ENCODE data around the gene SORL1-AS1.

Gene SORL1-AS1

DNA sequence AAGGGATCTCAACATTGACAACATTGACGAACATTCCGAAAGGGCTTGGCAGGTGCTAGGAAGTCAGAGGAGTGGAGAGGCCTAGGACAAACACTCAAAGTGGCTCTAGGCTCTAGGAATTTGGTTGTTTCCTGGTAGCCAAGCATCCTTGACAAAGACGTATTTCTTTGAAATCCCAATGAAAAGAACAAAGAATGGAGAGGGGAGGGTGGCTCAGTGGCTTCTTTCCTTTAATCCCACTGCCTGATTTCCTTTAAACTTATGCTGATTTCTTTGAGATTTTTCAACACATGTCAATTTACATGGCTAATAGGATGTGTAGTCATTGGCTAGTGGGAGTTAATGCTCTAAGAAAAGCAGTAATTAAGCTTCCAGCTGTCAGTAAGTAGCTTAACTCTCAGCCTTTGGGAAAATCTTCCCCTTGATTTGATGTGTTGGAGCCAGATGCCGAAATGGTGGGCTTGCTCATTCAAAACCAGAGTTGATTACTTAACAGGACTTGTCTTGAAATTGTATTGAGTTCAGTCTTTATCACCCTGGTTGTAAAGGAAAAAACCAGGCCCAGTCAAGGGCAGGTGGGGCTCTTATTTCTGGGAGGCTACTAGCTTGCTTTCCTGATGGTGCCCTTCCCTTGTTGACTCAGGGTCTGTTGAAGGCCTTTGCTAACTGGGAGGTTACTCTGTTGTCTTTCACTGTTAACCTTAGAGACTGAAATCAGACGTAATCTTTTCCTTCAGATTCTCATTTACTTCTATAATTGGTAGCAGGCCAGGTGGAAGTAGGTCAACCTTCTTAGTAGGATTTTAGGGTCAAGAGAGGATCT, 44.6 kb upstream of the SORL1-AS1 start:
- ATAC-seq = no peak
- peak overlapping the region; percentile 8 to 76 for H3K27ac Mint-ChIP-seq
- H3K4me3 Mint-ChIP-seq = no peak overlapping the region
- 95% methylated on average over 4 of the region's 5 CpGs for WGBS (ENCODE audit: insufficient coverage)
- no peaks in the 10 kb centered on the region for H3K9me3 Mint-ChIP-seq
- Histone ChIP-seq H3K4me1 (ENCODE audit: control insufficient read depth, insufficient read depth, low read length) (peaks cover 18% of the 10 kb centered on the region), H3K4me3 (ENCODE audit: low read length) (no peak overlapping the region), H3K27ac (ENCODE audit: low read length) (no peak overlapping the region), H3K36me3 (ENCODE audit: control insufficient read depth, insufficient read depth, low read length) (peaks cover 63% of the 10 kb centered on the region), H3K27me3 (ENCODE audit: control insufficient read depth, insufficient read depth, low read length) (no peaks in the 10 kb centered on the region), H3K9me3 (ENCODE audit: control insufficient read depth, insufficient read depth, low read length) (no peaks in the 10 kb centered on the region)
- no peak for DNase-seq
- H3K27me3 Mint-ChIP-seq (ENCODE audit: low read depth in 2 of 2) = no peaks in the 10 kb centered on the region
- intact Hi-C loops (cut with micrococcal nuclease) = no loop called here
- peaks cover 23% of the 10 kb centered on the region for H3K36me3 Mint-ChIP-seq
- peaks cover 53 to 66% of the 10 kb centered on the region in 2 donors for H3K4me1 Mint-ChIP-seq
- no peak for TF ChIP-seq CTCF (IDR thresholded peaks at IDR 0.05)

GRCh38 chr11:121494355-121495099, 41.8 kb upstream of the SORL1-AS1 start:
- ATAC-seq = peak in 2 of 3 donors; percentile 18 to 51
- WGBS (ENCODE audit: insufficient coverage) = 58% methylated on average over 6 of the region's 7 CpGs
- no peaks in the 10 kb centered on the region for H3K27me3 Mint-ChIP-seq (ENCODE audit: low read depth in 2 of 2)
- H3K27ac Mint-ChIP-seq = peak overlapping the region; percentile 76 to 80
- Histone ChIP-seq H3K4me3 (ENCODE audit: low read length) (no peak overlapping the region), H3K36me3 (ENCODE audit: control insufficient read depth, insufficient read depth, low read length) (peaks cover 65% of the 10 kb centered on the region), H3K4me1 (ENCODE audit: control insufficient read depth, insufficient read depth, low read length) (peaks cover 18% of the 10 kb centered on the region), H3K27ac (ENCODE audit: low read length) (peak overlapping the region; percentile 4), H3K27me3 (ENCODE audit: control insufficient read depth, insufficient read depth, low read length) (no peaks in the 10 kb centered on the region), H3K9me3 (ENCODE audit: control insufficient read depth, insufficient read depth, low read length) (no peaks in the 10 kb centered on the region)
- H3K36me3 Mint-ChIP-seq = peaks cover 26% of the 10 kb centered on the region
- peak in 1 of 2 donors; percentile 41 for DNase-seq
- intact Hi-C loops (cut with micrococcal nuclease) = no loop called here
- TF ChIP-seq CTCF (IDR thresholded peaks at IDR 0.05) = no peak
- peak overlapping the region; percentile 32 for H3K4me3 Mint-ChIP-seq
- peaks cover 47 to 67% of the 10 kb centered on the region in 2 donors for H3K4me1 Mint-ChIP-seq
- H3K9me3 Mint-ChIP-seq = no peaks in the 10 kb centered on the region

GRCh38 chr11:121489823-121490222, 37.1 kb upstream of the SORL1-AS1 start:
- whole genome bisulfite sequencing (ENCODE audit: insufficient coverage) = 98% methylated on average over 2 of the region's 2 CpGs

More at GRCh38 chr11:121489823-121490222, 37.1 kb upstream of the SORL1-AS1 start:
- Histone ChIP-seq H3K27me3 (ENCODE audit: control insufficient read depth, insufficient read depth, low read length) (no peaks in the 10 kb centered on the region), H3K27ac (ENCODE audit: low read length) (no peak overlapping the region), H3K4me3 (ENCODE audit: low read length) (no peak overlapping the region), H3K9me3 (ENCODE audit: control insufficient read depth, insufficient read depth, low read length) (no peaks in the 10 kb centered on the region), H3K36me3 (ENCODE audit: control insufficient read depth, insufficient read depth, low read length) (peaks cover 68% of the 10 kb centered on the region), H3K4me1 (ENCODE audit: control insufficient read depth, insufficient read depth, low read length) (peaks cover 40% of the 10 kb centered on the region)
- Mint-ChIP-seq H3K4me1 (peaks cover 67 to 79% of the 10 kb centered on the region in 2 donors), H3K27ac (peak overlapping the region; percentile 89 to 95), H3K27me3 (ENCODE audit: low read depth in 2 of 2) (no peaks in the 10 kb centered on the region), H3K4me3 (no peak overlapping the region), H3K9me3 (no peaks in the 10 kb centered on the region), H3K36me3 (peaks cover 40% of the 10 kb centered on the region)
- TF ChIP-seq CTCF (IDR thresholded peaks at IDR 0.05) = no peak
- intact Hi-C loops (cut with micrococcal nuclease) = no loop called here
- DNase-seq (no peak), ATAC-seq (no peak)

All from natural killer cell (primary cell).